ENCODE measurements around the gene COX6A2. TPM values are rescaled to one million over a fixed set of nuclear protein-coding genes. Genes with fewer than 3 reads are reported as not detected.

Gene COX6A2
- polyA plus RNA-seq, 1 of the 3 experiments (the other 2 are of a cell fraction), result not detected

DNA sequence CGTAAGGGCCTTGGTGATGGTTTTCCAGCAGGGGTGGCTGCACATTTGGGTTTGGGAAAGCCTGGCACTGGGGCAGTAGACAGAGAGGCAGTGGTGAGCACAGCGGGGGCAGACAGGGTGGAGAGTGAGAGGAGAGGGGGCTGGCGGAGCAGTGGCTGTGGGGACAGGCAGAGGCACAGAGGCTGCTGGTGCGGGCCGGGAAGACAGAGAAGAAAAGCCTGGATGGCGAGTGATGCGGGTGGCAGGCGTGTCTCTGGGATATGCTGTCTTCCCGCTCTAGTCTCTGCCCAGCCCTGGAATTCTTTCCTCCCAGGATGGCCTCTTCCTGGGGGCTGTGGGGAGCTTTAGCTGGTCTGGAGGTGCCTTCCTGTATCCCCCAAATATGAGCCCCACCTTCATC lies 18.1 kb downstream of the COX6A2 start:
- H3F3A ChIP-seq (replicated peaks; ENCODE audit: insufficient read depth), result no peaks in the 10 kb centered on the region
- no peaks in the 10 kb centered on the region for H3K9me3 ChIP-seq
- TF ChIP-seq RFX5 (IDR thresholded peaks at IDR 0.05; ENCODE audit: low read length) (no peak), FOSL2 (IDR thresholded peaks at IDR 0.05; ENCODE audit: borderline replicate concordance, low read depth) (no peak)
- no peaks in the 10 kb centered on the region for H3K4me1 ChIP-seq (ENCODE audit: control insufficient read depth in 1 of 2, insufficient read depth in 2 of 2, low read depth in 1 of 2, low read length in 1 of 2)
- H2AFZ ChIP-seq (ENCODE audit: low read depth), result no peak overlapping the region
- WGBS (ENCODE audit: low lambda C conversion rate), result 27% methylated on average over 8 of the region's 9 CpGs
- no peak overlapping the region for H3K27ac ChIP-seq (ENCODE audit: low read depth in 2 of 2, low read length in 1 of 2)
- H3K27me3 ChIP-seq (ENCODE audit: insufficient read depth), result peaks cover 41% of the 10 kb centered on the region; the same call in 1 of the 2 replicates
- H3K9ac ChIP-seq, result no peak overlapping the region
- H3K36me3 ChIP-seq (replicated peaks in 1 of 2; ENCODE audit: control insufficient read depth in 1 of 2, insufficient read depth in 2 of 2, low read length in 1 of 2), result no peaks in the 10 kb centered on the region
- ChIA-PET CTCF (no interaction called here), POLR2A (no interaction called here)
- no peaks in the 10 kb centered on the region for H3K79me2 ChIP-seq (ENCODE audit: insufficient read depth)
- H4K20me1 ChIP-seq (ENCODE audit: insufficient read depth), result no peaks in the 10 kb centered on the region
- H3K4me2 ChIP-seq, result no peak overlapping the region
- H3K9me2 ChIP-seq, result no peaks in the 10 kb centered on the region
- no peak for DNase-seq
- H3K4me3 ChIP-seq (ENCODE audit: low read depth in 2 of 2, low read length in 1 of 2), result no peak overlapping the region

DNA sequence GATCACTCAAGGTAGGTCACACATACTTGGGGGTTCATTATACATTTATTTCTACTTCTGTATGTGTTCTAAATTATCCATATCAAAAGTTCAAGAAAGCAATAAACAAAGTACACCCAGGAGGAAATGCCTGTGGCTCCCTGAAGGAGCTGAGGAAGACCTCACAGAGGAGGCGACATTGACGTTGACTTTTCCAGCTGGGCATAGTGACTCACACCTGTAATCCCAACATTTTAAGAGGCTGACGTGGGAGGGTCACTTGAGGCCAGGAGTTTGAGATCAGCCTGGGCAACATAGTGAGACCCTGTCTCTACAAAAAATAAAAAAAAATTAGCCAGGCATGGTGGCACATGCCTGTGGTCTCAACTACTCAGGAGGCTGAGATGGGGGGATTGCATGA lies 18.7 kb downstream of the COX6A2 start:
- Histone ChIP-seq H3K4me2 (no peak overlapping the region), H3K9me3 (no peaks in the 10 kb centered on the region), H3K79me2 (ENCODE audit: insufficient read depth) (no peaks in the 10 kb centered on the region), H2AFZ (ENCODE audit: low read depth) (no peak overlapping the region), H3K4me1 (ENCODE audit: control insufficient read depth in 1 of 2, insufficient read depth in 2 of 2, low read depth in 1 of 2, low read length in 1 of 2) (no peaks in the 10 kb centered on the region), H3K27ac (ENCODE audit: low read depth in 2 of 2, low read length in 1 of 2) (no peak overlapping the region), H3K4me3 (ENCODE audit: low read depth in 2 of 2, low read length in 1 of 2) (no peak overlapping the region), H3K27me3 (ENCODE audit: insufficient read depth) (peaks cover 35% of the 10 kb centered on the region; the same call in 1 of the 2 replicates), H3K36me3 (replicated peaks in 1 of 2; ENCODE audit: control insufficient read depth in 1 of 2, insufficient read depth in 2 of 2, low read length in 1 of 2) (no peaks in the 10 kb centered on the region), H4K20me1 (ENCODE audit: insufficient read depth) (no peaks in the 10 kb centered on the region), H3F3A (replicated peaks; ENCODE audit: insufficient read depth) (no peaks in the 10 kb centered on the region), H3K9me2 (no peaks in the 10 kb centered on the region), H3K9ac (no peak overlapping the region)
- no peak for DNase-seq
- 5% methylated on average over 3 of the region's 3 CpGs for WGBS (ENCODE audit: low lambda C conversion rate)
- ChIA-PET POLR2A (no interaction called here), CTCF (no interaction called here)
- TF ChIP-seq TAF1 (IDR thresholded peaks at IDR 0.05; ENCODE audit: borderline replicate concordance, low read depth, low read length) (no peak), MEF2A (IDR thresholded peaks at IDR 0.05; ENCODE audit: borderline replicate concordance, low read depth) (no peak), RCOR1 (IDR thresholded peaks at IDR 0.05; ENCODE audit: low read length) (no peak), RAD21 (IDR thresholded peaks at IDR 0.05; ENCODE audit: low read length) (no peak), ELF1 (IDR thresholded peaks at IDR 0.05) (no peak), FOXM1 (IDR thresholded peaks at IDR 0.05; ENCODE audit: low read depth) (no peak), FOXJ3 (CRISPR knock-in tag; IDR thresholded peaks at IDR 0.05) (no peak), RFX5 (IDR thresholded peaks at IDR 0.05; ENCODE audit: low read length) (no peak), GABPA (IDR thresholded peaks at IDR 0.05; ENCODE audit: low read depth) (no peak), EP300 (IDR thresholded peaks at IDR 0.05; ENCODE audit: borderline replicate concordance in 1 of 2, low read depth in 1 of 2, low read length in 1 of 2) (no peak), NFIC (IDR thresholded peaks at IDR 0.05; ENCODE audit: borderline replicate concordance) (no peak)
- TF ChIP-seq, protein P1, sequence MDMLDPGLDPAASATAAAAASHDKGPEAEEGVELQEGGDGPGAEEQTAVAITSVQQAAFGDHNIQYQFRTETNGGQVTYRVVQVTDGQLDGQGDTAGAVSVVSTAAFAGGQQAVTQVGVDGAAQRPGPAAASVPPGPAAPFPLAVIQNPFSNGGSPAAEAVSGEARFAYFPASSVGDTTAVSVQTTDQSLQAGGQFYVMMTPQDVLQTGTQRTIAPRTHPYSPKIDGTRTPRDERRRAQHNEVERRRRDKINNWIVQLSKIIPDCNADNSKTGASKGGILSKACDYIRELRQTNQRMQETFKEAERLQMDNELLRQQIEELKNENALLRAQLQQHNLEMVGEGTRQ (IDR thresholded peaks at IDR 0.05; ENCODE audit: borderline replicate concordance, low read depth, low read length), result no peak

DNA sequence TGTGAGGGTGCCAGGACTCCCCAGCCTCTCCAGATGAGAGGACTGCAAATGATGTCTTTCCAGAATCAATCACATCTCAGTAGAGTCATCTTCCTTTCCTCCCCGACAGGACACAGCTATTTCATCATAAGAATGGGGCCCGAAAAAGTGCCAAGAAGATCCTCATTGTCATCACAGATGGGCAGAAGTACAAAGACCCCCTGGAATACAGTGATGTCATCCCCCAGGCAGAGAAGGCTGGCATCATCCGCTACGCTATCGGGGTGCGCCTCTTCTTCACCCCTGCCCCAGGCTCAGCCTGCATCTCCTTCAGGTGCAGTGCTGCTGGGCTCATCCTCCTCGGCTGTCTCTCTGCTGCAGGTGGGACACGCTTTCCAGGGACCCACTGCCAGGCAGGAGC lies 20.8 kb downstream of the COX6A2 start:
- Histone ChIP-seq H3K9me2 (no peaks in the 10 kb centered on the region), H3K36me3 (replicated peaks in 1 of 2; ENCODE audit: control insufficient read depth in 1 of 2, insufficient read depth in 2 of 2, low read length in 1 of 2) (no peaks in the 10 kb centered on the region), H3K4me3 (ENCODE audit: low read depth in 2 of 2, low read length in 1 of 2) (no peak overlapping the region), H3K79me2 (ENCODE audit: insufficient read depth) (peaks cover 7% of the 10 kb centered on the region; the same call in 1 of the 2 replicates), H3K9me3 (no peaks in the 10 kb centered on the region), H4K20me1 (ENCODE audit: insufficient read depth) (no peaks in the 10 kb centered on the region), H3K27me3 (ENCODE audit: insufficient read depth) (peaks cover 15% of the 10 kb centered on the region; the same call in 1 of the 2 replicates), H3F3A (replicated peaks; ENCODE audit: insufficient read depth) (peaks cover 8% of the 10 kb centered on the region), H3K27ac (ENCODE audit: low read depth in 2 of 2, low read length in 1 of 2) (no peak overlapping the region), H3K4me1 (ENCODE audit: control insufficient read depth in 1 of 2, insufficient read depth in 2 of 2, low read depth in 1 of 2, low read length in 1 of 2) (peaks cover 0 to 6% of the 10 kb centered on the region in 2 experiments; a peak in 1 of 4 replicates), H3K9ac (no peak overlapping the region), H3K4me2 (no peak overlapping the region), H2AFZ (ENCODE audit: low read depth) (no peak overlapping the region)
- ChIA-PET POLR2A (no interaction called here), CTCF (no interaction called here)
- DNase-seq, result no peak
- no peak for TF ChIP-seq JUND (IDR thresholded peaks at IDR 0.05)
- TF ChIP-seq, protein P2, sequence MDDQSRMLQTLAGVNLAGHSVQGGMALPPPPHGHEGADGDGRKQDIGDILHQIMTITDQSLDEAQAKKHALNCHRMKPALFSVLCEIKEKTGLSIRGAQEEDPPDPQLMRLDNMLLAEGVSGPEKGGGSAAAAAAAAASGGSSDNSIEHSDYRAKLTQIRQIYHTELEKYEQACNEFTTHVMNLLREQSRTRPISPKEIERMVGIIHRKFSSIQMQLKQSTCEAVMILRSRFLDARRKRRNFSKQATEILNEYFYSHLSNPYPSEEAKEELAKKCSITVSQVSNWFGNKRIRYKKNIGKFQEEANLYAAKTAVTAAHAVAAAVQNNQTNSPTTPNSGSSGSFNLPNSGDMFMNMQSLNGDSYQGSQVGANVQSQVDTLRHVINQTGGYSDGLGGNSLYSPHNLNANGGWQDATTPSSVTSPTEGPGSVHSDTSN (IDR thresholded peaks at IDR 0.05), result no peak
- no peak for TF ChIP-seq RXRA (IDR thresholded peaks at IDR 0.05; ENCODE audit: borderline replicate concordance, low read depth)
- no peak for TF ChIP-seq FOSL2 (IDR thresholded peaks at IDR 0.05; ENCODE audit: borderline replicate concordance, low read depth)
- no peak for TF ChIP-seq SMC3 (IDR thresholded peaks at IDR 0.05; ENCODE audit: low read depth, low read length)
- no peak for TF ChIP-seq RFX5 (IDR thresholded peaks at IDR 0.05; ENCODE audit: low read length)
- TF ChIP-seq, protein P3, sequence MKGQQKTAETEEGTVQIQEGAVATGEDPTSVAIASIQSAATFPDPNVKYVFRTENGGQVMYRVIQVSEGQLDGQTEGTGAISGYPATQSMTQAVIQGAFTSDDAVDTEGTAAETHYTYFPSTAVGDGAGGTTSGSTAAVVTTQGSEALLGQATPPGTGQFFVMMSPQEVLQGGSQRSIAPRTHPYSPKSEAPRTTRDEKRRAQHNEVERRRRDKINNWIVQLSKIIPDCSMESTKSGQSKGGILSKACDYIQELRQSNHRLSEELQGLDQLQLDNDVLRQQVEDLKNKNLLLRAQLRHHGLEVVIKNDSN (IDR thresholded peaks at IDR 0.05; ENCODE audit: borderline replicate concordance, low read depth), result no peak
- TF ChIP-seq POLR2AphosphoS5 (IDR thresholded peaks at IDR 0.05; ENCODE audit: low read depth, low read length), result no peak
- 16% methylated on average over 5 of the region's 8 CpGs for WGBS (ENCODE audit: low lambda C conversion rate)
